ENCODE data around the gene GTF3C2.

Gene GTF3C2

DNA sequence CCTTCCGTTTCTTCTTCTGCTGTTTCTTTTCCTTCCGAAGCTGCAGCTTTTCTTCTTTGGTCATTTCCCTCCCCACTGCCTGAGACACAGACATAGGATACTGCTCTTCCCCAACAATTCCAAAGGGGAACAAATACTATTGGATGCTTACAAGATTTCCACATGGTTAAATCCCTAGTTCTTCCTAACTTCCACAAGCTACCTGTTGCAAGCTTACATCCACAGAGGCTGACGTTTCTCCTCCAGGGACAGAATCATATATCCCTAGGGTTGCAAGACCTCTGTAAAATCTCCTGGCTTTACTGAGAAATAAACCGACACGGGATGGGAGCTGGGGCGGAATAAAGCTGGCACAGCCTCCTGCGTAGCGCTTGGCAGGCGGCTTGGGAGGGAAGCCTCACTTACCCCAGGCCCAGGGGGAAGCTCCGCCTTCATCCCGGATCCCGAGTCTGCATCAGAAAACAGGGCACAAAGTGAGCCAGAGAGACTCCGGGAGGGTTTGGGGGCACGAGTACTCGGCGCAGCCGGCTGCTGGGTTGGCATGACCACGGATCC, 13.0 kb upstream of the GTF3C2 start:
- Histone ChIP-seq H3K36me3 (ENCODE audit: insufficient read depth) (no peaks in the 10 kb centered on the region), H2AFZ (ENCODE audit: low read depth) (peak overlapping the region; percentile 83), H3K9ac (peak overlapping the region; percentile 86), H3K4me3 (IDR thresholded peaks at IDR 0.05; ENCODE audit: insufficient read depth, low read depth, low read length) (peak overlapping the region; percentile 81), H3K79me2 (ENCODE audit: insufficient read depth, low read depth) (peaks cover 33% of the 10 kb centered on the region), H3K27me3 (ENCODE audit: insufficient read depth, low read depth) (no peaks in the 10 kb centered on the region), H3K4me1 (ENCODE audit: low read depth, poor library complexity, severe bottlenecking) (peaks cover 9% of the 10 kb centered on the region), H3K27ac (peak overlapping the region; percentile 52; the same call in 1 of the 2 replicates), H3K4me2 (peak overlapping the region; percentile 100), H4K20me1 (ENCODE audit: insufficient read depth) (no peaks in the 10 kb centered on the region)
- TF ChIP-seq CTCF (conservative IDR thresholded peaks at IDR 0.05; ENCODE audit: low read depth, low read length): no peak

- no peak overlapping the region for H3K27ac ChIP-seq
- no peak overlapping the region for H3K4me3 ChIP-seq (IDR thresholded peaks at IDR 0.05; ENCODE audit: insufficient read depth, low read depth, low read length)
- no peaks in the 10 kb centered on the region for H3K36me3 ChIP-seq (ENCODE audit: insufficient read depth)
- H2AFZ ChIP-seq (ENCODE audit: low read depth): no peak overlapping the region
- no peaks in the 10 kb centered on the region for H3K4me1 ChIP-seq (ENCODE audit: low read depth, poor library complexity, severe bottlenecking)
- no peaks in the 10 kb centered on the region for H3K27me3 ChIP-seq (ENCODE audit: insufficient read depth, low read depth)
- TF ChIP-seq CTCF (conservative IDR thresholded peaks at IDR 0.05; ENCODE audit: low read depth, low read length): no peak
- H3K79me2 ChIP-seq (ENCODE audit: insufficient read depth, low read depth): peaks cover 5% of the 10 kb centered on the region; the same call in 1 of the 2 replicates
- H3K4me2 ChIP-seq: no peak overlapping the region
- H3K9ac ChIP-seq: no peak overlapping the region
- no peaks in the 10 kb centered on the region for H4K20me1 ChIP-seq (ENCODE audit: insufficient read depth)
Measured at GRCh38 chr2:27363933-27364332, 7.4 kb upstream of the GTF3C2 start.

GRCh38 chr2:27362678-27363420, 6.3 kb upstream of the GTF3C2 start:
- Histone ChIP-seq H3K36me3 (ENCODE audit: insufficient read depth) (no peaks in the 10 kb centered on the region), H3K4me2 (no peak overlapping the region), H3K4me3 (IDR thresholded peaks at IDR 0.05; ENCODE audit: insufficient read depth, low read depth, low read length) (no peak overlapping the region), H3K27ac (no peak overlapping the region), H4K20me1 (ENCODE audit: insufficient read depth) (no peaks in the 10 kb centered on the region), H2AFZ (ENCODE audit: low read depth) (no peak overlapping the region), H3K9ac (no peak overlapping the region), H3K4me1 (ENCODE audit: low read depth, poor library complexity, severe bottlenecking) (peaks cover 6% of the 10 kb centered on the region), H3K27me3 (ENCODE audit: insufficient read depth, low read depth) (no peaks in the 10 kb centered on the region), H3K79me2 (ENCODE audit: insufficient read depth, low read depth) (peaks cover 7% of the 10 kb centered on the region; the same call in 1 of the 2 replicates)
- no peak for TF ChIP-seq CTCF (conservative IDR thresholded peaks at IDR 0.05; ENCODE audit: low read depth, low read length)

DNA sequence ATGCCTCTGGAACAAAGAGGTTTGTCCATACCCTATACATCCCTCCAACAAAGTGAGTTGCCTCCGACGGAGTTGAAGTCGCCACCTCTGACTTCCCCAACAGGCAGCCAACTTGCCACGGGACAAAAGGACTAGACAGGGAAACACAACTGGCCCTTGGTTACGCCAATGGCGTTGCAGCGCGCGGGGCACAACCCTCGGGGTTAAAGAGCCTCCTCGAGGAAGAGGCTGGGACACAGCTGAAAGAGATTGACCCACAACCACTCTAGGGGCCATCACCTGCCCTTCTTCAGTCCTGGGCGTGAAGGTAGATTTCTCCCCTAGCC, 545 bp downstream of the GTF3C2 start:
- Histone ChIP-seq H3K4me2 (peak overlapping the region; percentile 55), H3K36me3 (ENCODE audit: insufficient read depth) (no peaks in the 10 kb centered on the region), H2AFZ (ENCODE audit: low read depth) (peak overlapping the region; percentile 83), H3K27ac (peak overlapping the region; percentile 95), H3K4me3 (IDR thresholded peaks at IDR 0.05; ENCODE audit: insufficient read depth, low read depth, low read length) (peak overlapping the region; percentile 95), H3K79me2 (ENCODE audit: insufficient read depth, low read depth) (peaks cover 69% of the 10 kb centered on the region), H4K20me1 (ENCODE audit: insufficient read depth) (no peaks in the 10 kb centered on the region), H3K4me1 (ENCODE audit: low read depth, poor library complexity, severe bottlenecking) (peaks cover 46% of the 10 kb centered on the region), H3K9ac (peak overlapping the region; percentile 98), H3K27me3 (ENCODE audit: insufficient read depth, low read depth) (no peaks in the 10 kb centered on the region)
- no peak for TF ChIP-seq CTCF (conservative IDR thresholded peaks at IDR 0.05; ENCODE audit: low read depth, low read length)
